C1 segment of cervical spinal cord (tissue), 14 donors: Measurements from ENCODE around the gene GNB5.
A peak's percentile ranks its signal among the peaks of the same experiment; 100 is the strongest.
"Not testable (repeated sequence)": the region's sequence is repeated elsewhere in the genome, so short reads cannot be mapped to it uniquely, and the experiment has no call there.

Experiments
- DNase-seq, 14 donors: peaks; one replicate each; lab custom pipeline; 2025; lab: John Stamatoyannopoulos, UW

The GNB5 gene

DNA sequence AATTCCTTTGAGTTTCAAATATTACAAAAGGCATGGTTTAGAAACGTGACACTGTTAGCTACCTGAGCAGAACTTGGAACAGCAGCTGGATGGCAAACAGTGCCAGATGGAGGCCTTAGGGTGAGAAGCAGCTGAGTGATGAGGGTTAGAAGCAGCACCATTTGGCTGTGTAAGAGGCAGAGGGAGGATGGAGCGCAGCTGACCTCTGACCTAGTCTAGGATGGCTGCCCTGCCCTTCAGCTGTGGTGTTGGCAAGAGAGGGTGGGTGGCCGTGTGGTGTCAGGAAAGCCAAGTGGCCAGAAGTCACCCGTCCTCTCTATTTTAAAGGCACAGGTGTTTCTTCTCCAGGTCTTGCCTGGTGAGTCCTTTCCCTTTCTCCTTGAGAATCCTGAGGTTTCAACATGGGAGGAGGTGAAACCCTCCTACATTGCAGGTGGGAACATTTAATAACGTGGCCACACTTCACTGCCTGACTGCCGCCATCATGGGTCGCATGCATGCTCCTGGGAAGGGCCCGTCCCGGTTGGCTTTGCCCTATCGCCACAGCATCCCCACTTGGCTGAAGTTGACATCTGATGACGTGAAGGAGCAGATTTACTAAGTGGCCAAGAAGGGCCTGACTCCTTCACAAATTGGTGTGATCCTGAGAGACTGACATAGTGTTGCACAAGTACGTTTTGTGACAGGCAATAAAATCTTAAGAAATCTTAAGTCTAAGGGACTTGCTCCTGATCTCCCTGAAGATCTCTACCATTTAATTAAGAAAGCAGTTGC, 96.2 kb downstream of the GNB5 start:
- DNase-seq = no peak

DNA sequence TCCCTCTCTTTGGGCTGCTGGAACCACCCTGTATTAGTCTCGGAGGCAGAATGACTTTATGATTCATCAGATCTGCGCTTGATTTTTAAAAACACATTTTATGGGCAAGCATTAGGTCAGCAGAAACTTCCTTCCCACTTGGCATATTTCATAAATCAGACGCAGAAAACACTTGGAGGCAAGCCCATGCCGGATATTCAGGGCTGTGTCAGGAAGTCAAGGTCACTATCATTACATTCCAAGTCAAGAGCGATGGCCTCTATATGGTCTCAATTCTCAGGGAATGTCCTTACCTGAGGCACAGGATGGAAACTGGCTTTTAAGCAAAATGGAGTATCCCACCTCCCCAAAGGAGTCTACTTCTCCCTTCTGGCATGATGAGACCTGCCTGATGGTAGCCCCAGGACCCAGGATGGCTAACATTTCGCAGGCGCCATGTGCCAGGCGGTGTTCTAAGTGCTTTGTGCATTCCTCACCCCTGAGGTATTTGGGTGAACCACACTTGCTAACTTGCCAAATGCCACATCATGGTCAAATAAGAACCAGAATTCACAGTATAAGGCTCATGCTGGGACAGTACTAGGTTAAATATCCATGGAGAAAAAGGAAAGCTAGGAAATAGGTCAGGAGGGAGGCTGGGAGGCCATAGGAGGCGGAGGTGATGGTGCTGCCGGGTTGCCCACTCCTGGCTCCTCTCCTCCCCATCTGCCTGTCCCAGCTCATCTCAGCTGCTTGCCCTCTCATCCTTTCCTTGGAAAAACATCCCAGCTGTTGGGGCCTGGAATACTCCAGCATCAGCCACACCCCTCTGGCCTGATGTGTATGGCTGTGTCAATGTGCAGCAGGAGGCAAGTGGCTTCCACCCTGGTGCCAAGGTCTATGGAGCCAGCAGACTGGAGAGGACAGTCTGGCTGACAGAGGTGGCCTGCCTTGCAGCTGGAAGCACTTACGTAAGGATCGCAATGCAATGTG, 97.4 kb downstream of the GNB5 start:
- no peak for DNase-seq

DNA sequence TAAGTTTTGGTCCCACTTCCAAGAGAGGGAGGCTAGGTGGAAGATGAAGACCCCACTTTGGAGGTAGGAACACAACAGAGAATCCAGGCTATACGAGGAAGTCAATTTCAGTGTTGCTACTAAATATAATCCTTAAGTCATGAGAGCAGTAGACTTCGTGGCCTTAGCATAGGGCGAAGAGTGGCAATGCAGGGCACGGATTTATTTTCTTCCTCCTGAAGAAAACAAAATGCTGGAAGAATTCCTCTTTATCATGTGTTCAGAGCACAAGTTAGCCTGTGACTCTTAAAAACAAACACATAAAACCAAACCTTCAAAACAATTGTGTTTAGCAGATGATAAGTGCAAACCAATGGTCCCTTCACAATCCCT, 98.0 kb downstream of the GNB5 start:
- DNase-seq = no peak

DNA sequence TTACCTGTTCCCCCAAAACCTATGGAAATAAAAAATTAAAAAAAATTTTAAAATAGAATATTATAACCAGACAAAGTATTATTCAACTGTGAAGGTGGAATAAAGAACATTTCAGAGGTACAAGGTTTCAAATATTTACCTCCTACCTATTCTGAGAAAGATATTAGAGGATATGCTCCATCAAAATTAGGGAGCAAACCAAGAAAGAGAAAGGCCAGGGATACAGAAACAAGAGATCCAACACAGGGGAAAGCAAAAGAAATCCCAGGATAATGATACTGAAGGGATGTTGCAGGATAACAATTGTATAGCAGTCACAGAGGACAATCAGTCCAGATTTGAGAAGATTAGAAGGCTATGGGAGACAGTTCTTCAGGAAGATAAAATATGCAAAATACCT, 101.0 kb downstream of the GNB5 start:
- DNase-seq = no peak

DNA sequence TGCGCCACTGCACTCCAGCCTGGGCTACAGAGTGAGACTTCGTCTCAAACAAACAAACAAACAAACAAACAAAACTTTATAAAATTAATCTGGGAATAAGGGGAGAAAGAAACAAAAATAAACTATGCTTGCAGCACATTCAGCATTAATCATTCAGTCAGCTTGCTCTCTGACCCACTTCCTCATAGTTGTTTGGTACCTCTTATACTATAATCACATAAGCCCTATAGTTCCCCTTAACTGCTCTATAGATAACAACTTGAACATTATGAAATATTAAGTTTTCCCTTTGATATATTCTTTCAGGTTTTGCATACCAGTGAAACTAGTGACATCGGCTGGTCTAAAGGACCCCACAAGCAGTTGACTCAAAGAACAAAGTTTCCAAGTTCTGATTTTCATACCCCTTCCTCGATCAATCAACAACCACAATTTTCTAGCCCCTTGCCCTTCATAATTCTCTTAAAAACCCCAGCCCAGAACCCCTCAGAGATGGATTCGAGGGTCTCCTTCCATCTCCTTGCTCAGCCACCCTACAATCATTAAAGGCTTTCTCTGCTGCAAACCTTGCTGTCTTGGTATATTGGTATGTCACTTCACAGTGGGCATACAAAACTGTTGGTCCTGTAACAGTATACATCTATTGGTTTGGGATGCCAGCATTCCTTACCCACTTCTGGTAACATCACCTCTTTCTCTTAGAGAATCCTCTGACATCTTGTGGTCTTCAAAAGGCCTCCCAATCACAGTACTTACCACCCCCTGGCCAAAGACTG, 105.0 kb downstream of the GNB5 start:
- DNase-seq = no peak

DNA sequence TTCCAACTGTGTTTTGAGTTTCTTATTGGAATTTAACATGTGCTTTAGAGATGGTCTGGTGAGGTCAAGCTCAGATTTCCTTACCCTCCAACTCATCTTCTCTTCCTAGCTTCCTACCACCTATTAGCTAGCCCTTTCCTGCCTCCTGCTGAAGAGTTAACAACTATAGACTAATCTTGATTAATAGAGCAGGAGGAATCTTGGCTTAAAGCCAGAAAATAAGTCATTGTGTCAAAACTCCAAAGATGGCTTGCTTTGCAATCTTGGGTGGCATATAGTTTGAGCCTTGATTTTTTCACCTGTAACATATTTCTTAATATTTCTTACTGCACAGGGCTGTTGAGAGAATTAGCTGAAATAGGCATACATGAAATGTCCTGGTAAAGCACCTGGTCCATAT, 105.9 kb downstream of the GNB5 start:
- no peak for DNase-seq

DNA sequence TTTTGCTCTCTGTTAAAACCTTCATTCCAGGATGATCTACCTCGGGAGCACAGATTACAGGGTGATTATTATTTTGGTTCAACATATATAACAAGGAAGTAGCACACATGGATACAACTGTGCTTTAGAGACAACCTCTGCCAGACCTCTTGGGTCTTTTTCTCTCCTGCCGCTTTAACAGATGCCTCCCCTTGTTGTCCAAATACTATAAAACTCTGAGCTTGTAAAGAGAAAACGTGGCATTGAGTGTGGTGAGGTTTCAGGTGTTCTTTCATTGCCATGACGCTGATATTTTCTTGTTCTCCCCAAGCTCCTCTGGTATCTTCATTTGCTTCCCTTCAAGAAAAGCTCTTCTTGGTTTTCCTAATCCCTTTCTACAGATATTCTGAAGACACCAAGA, 107.6 kb downstream of the GNB5 start:
- no peak for DNase-seq

DNA sequence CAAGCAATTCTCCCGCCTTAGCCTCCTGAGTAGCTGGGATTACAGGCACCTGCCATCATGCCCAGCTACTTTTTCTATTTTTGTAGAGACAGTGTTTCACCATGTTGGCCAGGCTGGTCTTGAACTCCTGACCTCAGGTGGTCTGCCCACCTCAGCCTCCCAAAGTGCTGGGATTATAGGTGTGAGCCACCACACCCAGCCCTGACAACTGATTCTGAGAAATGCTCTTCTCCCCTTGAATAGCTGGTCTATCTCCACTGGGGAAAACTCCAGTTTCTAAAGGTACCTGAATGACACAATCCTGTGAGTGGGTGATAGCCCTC, 108.2 kb downstream of the GNB5 start:
- not testable (repeated sequence) for DNase-seq

DNA sequence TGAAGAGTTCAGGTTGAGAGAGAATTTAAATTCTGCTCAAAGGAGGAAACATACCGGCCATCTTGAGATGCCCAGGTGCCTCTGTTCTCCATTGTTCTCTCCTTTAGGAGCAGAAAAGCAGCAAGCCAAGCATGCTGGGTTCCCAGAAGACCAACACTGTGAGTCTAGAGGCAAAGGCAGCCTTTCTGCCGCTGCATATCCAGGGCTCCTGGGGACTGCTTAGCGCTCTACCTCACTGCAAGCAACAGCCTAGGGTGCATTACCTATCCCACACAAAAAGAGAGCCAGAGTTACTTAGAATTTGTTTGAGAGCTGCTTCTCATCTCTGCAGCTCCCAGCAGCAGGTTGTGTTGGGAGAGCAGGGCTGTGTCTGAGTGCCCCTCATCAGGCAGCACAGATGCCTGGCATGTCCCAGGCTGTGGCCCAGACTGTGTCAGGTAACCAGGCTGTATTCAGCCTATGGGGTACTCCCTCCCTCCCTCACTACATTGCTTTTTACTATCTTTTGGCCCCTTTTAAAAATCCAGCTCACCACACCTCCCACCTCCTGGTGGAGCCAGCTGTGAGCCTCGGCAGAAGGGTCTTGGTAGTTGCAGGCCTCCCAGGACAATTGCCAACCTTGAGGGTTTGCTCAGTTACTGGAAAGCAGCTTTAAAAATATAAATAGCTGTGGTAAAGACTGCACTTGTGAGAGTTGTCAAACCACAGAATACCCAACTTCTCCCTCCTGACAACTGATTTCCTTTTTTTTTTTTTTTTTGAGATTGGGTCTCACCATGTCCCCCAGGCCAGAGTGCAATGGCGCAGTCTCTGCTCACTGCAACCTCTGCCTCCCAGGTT, 108.8 kb downstream of the GNB5 start:
- no peak for DNase-seq

DNA sequence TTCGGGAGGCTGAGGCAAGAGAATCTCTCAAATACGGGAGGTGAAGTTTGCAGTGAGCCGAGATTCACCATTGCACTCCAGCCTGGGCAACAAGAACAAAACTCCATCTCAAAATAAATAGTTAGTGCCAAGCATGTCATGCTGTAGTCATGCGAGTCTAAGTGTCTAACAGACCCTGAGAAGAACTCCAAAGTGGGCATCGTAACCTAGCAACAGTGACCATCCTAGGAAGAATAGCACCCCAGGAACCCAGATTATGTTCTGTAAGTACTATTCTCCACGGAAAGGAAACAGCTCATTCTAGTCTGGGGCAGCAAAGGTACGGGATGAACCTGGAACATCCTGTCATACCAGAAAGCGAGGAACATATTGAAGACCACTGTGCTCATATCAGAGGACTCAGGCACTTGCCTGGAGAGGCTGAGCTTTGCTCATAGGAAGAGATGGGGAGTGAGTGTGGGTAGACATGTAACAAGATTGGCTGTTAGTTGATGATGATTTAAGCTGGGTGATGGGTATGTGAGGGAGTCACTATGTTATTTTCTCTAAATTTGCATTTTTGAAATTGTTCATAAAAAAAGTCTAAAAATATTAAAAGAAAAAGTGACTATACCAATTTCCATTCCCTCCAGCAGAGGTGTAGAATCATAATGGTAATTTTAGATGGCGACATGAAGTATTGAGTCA, 110.3 kb downstream of the GNB5 start:
- no peak for DNase-seq

DNA sequence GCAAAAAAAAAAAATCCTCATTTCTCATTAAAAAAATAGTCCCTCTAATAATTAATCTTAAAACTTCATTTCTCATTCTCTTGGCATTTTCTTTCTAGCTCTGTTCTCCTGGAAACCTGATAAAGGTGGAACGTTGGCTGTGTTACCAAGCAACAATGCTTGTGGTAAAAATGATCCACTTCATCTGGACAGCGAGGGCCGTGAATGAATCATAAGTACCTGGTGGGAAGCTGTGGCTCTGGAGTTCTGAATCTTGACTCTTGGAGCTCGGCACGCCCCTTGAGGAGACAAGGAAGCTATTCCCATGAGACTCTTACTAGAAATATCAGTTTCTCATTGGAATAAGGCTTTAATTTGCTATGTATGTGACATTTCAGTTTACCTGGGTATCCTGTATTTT, 111.2 kb downstream of the GNB5 start:
- DNase-seq = no peak

DNA sequence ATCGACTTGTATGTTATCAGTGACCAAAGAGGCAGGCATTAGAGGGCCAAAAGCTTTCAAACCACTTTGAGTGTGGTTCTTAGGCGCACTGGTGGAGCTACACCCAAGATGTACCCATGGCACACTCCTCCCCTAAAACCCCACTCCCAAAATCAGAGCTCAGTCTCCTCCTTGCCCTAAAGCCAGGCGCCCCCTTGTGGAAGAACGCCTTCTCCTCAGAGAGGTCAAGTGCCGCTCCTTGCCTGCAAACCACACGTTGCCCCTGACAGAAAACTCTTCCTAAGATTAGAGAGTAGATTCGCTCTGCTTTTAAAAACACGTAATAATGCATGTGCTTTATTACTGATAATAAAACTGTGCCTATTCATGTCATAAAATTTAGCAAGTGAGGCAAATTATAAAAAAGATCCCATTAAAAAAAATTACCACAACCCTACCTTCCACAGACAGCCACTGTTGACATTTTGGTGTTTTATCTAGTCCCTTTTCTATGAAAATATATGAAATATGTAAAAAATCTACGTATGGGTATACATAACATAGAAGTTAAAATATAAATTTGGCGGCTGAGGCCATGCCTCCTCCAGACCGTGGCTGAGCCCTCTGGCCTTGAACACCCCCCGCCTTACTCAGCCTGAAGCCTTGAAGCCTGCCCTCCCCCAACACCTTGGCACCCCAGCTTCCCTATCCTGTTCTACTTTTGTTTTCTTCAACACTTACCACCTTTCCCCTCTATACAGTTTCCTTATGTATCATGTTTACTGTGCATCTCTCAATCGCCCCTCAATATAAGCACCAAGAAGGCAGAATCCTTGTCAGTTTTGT, 112.1 kb downstream of the GNB5 start:
- DNase-seq = peak in 11 of 14 donors; percentile 3 to 80 (median 42)

DNA sequence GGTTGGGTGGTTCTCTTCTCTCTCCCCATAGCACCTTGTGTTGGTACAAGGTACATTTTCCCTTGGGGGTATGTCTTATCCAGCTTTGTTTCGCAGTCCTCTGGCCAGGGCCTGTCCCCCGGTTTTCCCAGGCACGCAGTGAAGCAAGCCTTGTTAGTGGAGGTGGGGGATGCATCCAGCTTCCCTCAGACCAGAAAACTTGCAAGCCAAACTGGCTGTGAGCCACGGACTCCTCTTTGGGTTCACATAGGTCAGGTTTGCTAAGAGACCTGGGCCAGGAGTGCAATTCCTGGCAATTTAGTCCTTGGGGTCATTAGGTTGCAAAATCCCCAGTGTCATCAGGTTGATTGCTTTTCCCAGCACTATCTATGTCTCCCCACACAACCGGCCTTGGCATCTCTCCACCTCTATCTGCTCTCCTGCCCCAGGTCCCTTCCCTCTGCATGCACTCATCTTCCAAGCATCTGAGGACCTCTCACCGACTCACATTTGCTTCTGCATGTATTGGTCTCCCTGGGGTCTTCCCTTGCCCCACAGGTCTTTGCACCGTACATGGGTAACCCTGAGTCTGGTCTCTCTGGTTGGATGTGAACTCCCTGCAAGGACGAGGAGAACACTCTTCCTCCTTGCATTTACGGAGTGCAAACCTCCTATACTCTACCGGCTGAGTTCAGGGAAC, 112.9 kb downstream of the GNB5 start:
- DNase-seq = no peak

DNA sequence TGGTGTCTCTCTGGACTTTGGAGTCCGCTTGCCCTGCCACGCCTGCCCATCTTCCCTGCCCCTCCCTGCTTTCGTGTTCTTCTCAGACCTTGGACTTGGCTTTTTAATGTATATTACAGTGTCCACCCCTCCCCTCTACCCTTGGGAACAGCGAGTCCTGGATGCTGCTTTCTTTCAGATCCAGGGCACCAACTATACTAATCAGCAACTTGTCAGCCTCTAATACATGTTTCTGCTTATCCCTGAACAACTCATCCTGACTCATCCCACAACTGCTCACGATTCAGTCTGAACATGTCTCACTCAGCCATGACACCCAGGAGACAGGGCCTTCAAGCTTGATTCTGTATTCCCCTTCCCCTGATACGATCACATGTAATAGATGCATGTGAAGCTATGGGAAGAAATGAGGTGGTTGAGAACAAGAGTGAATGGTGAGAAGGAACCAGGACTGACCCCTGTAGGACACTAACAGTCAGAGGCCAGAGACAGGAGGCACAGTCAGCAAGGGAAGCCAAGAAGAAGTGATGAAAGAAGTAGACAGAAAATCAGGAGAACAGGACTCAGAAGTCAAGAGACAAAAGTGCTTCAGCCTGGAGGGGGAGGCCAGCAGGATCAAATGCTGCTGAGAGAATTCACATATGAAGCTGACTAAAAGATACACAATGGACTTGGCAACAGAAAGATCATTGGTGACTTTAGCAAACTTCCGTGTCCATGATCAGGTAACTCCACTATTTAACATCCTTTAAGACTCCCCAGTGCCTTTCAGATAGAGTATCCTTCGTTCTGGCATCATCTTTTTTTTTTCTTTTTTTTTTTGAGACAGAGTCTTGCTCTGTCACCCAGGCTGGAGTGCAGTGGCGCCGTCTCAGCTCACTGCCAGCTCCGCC, 114.1 kb downstream of the GNB5 start:
- DNase-seq = no peak

DNA sequence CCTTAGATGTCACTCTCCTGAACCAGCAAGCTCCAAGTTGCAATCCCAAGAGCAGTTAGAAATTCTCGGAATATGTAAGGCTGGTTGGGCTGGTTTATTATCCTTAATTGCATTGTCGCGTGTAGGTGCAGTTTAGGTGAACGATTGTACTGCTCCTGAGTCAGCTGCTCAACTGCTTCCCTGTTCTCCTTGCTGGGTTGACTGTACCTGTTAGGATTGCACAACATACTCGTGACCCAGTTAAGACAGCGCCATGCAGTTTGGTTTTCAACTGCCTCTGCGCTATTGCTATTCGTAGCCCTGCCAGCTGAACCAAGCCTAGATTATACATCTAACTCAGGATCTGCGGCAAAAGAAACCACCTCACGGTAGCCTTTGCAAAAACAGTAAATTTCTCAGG, 119.6 kb downstream of the GNB5 start:
- no peak for DNase-seq

DNA sequence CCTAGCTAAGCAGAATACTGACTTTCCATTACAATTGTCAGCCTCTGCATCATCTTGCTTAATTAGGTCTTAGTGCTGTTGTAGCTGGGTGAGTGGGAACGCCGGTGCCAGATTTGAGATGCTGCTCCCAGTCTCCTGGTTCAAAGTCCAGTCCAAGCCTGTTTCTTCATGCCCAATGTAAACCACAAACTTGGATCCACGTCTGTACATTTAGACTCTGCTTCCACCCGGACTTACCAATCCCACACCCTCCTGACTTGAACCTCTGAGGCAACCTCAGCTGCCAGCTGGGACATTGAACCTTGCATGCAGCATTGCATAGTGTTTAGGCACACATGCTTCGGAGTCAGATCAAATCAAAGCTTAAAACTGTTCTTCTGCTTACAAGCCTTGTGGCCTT, 121.6 kb downstream of the GNB5 start:
- DNase-seq = no peak

DNA sequence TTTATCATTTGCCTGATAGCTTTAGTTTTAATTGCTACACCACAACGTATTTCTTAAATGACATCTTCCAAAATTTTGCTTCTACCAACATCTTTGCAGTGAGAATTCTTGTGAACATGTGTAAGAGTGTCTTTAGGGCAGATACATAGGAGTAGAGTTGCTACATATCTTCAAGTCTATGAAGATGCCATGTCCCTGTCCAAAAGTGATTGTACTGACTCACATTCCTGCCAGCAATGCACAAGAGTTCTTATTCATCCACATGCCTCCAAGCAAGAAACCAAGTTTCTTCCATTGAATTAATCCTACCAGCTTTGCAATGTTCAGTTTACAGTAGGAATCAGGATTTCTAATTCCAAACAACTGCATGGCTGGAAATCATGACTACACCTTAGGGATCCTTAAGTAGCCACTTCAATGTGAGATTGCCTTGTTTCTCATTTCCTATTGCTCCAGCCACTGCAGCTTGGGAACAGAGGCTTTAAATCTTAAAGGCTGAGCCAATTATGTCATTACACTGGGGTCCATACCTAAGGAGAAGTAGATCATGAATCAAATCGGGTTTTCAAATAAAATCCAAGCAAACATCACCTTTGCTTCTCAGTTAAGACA, 123.1 kb downstream of the GNB5 start:
- no peak for DNase-seq

DNA sequence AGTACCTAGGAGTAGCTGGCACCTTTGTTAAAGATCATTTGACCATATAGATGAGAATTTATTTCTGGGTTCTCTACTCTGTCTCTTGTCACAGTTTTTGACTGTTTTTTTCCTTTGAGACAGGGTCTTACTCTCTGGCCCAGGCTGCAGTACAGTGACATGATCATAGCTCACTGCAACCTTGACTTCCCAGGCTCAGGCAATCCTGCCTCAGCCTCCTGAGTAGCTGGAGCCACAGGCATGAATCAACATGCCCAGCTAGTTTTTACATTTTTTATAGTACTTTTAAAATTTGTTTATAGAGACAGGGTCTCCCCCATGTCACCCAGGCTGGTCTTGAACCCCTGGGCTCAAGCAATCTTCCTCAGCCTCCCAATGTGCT, 123.7 kb downstream of the GNB5 start:
- no peak for DNase-seq
